ENCODE data around the gene NFIA. TPM values are rescaled to one million over a fixed set of nuclear protein-coding genes. Genes with fewer than 3 reads are reported as not detected.

Gene NFIA
- total RNA-seq, 1 experiment from 2014 or later, result 38.6 TPM

GRCh38 chr1:61300899-61301298 is 218.5 kb downstream of the NFIA start:
- no peak overlapping the region for H3K4me3 Mint-ChIP-seq (ENCODE audit: low read depth, unreplicated experiment)
- H3K9me3 Mint-ChIP-seq (ENCODE audit: low read depth, unreplicated experiment), result no peaks in the 10 kb centered on the region
- CTCF ChIA-PET, result interaction anchor here (0.6 kb wide), 2 partner anchors 19 to 999 kb away, joined by 3 to 5 read pairs; no protein-coding TSS in a partner anchor
- no peak overlapping the region for H3K27ac Mint-ChIP-seq (ENCODE audit: unreplicated experiment)
- H3K4me1 Mint-ChIP-seq (ENCODE audit: low read depth, unreplicated experiment), result peaks cover 11% of the 10 kb centered on the region
- no peaks in the 10 kb centered on the region for H3K27me3 Mint-ChIP-seq (ENCODE audit: unreplicated experiment)
- TF ChIP-seq CTCF (IDR thresholded peaks at IDR 0.05; ENCODE audit: unreplicated experiment), result no peak
- no peak for DNase-seq
- intact Hi-C loops (cut with micrococcal nuclease; ENCODE audit: unreplicated experiment), result no loop called here
- H3K36me3 Mint-ChIP-seq (ENCODE audit: insufficient read depth, unreplicated experiment), result no peaks in the 10 kb centered on the region
- BruUV-seq (replicated peaks), result no TSS peak

GRCh38 chr1:61301824-61302657 is 219.7 kb downstream of the NFIA start:
- Mint-ChIP-seq H3K27ac (ENCODE audit: unreplicated experiment) (no peak overlapping the region), H3K4me3 (ENCODE audit: low read depth, unreplicated experiment) (no peak overlapping the region), H3K4me1 (ENCODE audit: low read depth, unreplicated experiment) (peaks cover 11% of the 10 kb centered on the region), H3K9me3 (ENCODE audit: low read depth, unreplicated experiment) (no peaks in the 10 kb centered on the region), H3K27me3 (ENCODE audit: unreplicated experiment) (no peaks in the 10 kb centered on the region), H3K36me3 (ENCODE audit: insufficient read depth, unreplicated experiment) (no peaks in the 10 kb centered on the region)
- no peak for DNase-seq
- CTCF ChIA-PET, result no interaction called here
- intact Hi-C loops (cut with micrococcal nuclease; ENCODE audit: unreplicated experiment), result no loop called here
- BruUV-seq (replicated peaks), result no TSS peak
- TF ChIP-seq CTCF (IDR thresholded peaks at IDR 0.05; ENCODE audit: unreplicated experiment), result no peak

GRCh38 chr1:61307422-61308142 is 225.2 kb downstream of the NFIA start:
- CTCF ChIA-PET, result interaction anchor here (0.7 kb wide), 1 partner anchor 90 kb away, joined by 3 read pairs; no protein-coding TSS in a partner anchor
- H3K27ac Mint-ChIP-seq (ENCODE audit: unreplicated experiment), result no peak overlapping the region

GRCh38 chr1:61310057-61310456 is 227.7 kb downstream of the NFIA start:
- DNase-seq, result no peak
- intact Hi-C loops (cut with micrococcal nuclease; ENCODE audit: unreplicated experiment), result no loop called here
- no peak overlapping the region for H3K4me3 Mint-ChIP-seq (ENCODE audit: low read depth, unreplicated experiment)
- no peak for TF ChIP-seq CTCF (IDR thresholded peaks at IDR 0.05; ENCODE audit: unreplicated experiment)
- CTCF ChIA-PET, result no interaction called here
- H3K36me3 Mint-ChIP-seq (ENCODE audit: insufficient read depth, unreplicated experiment), result no peaks in the 10 kb centered on the region
- no peaks in the 10 kb centered on the region for H3K4me1 Mint-ChIP-seq (ENCODE audit: low read depth, unreplicated experiment)
- peaks cover 3% of the 10 kb centered on the region for H3K9me3 Mint-ChIP-seq (ENCODE audit: low read depth, unreplicated experiment)
- BruUV-seq (replicated peaks), result no TSS peak
- no peak overlapping the region for H3K27ac Mint-ChIP-seq (ENCODE audit: unreplicated experiment)
- H3K27me3 Mint-ChIP-seq (ENCODE audit: unreplicated experiment), result no peaks in the 10 kb centered on the region

More at GRCh38 chr1:61307422-61308142, 225.2 kb downstream of the NFIA start:
- Mint-ChIP-seq H3K4me3 (ENCODE audit: low read depth, unreplicated experiment) (no peak overlapping the region), H3K4me1 (ENCODE audit: low read depth, unreplicated experiment) (no peaks in the 10 kb centered on the region), H3K36me3 (ENCODE audit: insufficient read depth, unreplicated experiment) (no peaks in the 10 kb centered on the region), H3K27me3 (ENCODE audit: unreplicated experiment) (no peaks in the 10 kb centered on the region), H3K9me3 (ENCODE audit: low read depth, unreplicated experiment) (no peaks in the 10 kb centered on the region)
- BruUV-seq (replicated peaks), result no TSS peak
- intact Hi-C loops (cut with micrococcal nuclease; ENCODE audit: unreplicated experiment), result no loop called here
- no peak for TF ChIP-seq CTCF (IDR thresholded peaks at IDR 0.05; ENCODE audit: unreplicated experiment)
- no peak for DNase-seq

Data from Calu3 (cell line).